Endodermal cell (in vitro differentiated cells): ENCODE measurements around the gene TTBK1. TPM values are rescaled to one million over a fixed set of nuclear protein-coding genes. Genes with fewer than 3 reads are reported as not detected.
A peak's percentile ranks its signal among the peaks of the same experiment; 100 is the strongest.

Experiments
- DNase-seq: peaks from one replicate; pipeline ENCODE4 v3.0.0-alpha.2; 2017
- H3K27ac ChIP-seq: 2 replicates; pipeline ENCODE4 v1.5.1; 2013; ENCODE audit warnings: mild to moderate bottlenecking, low read depth, low read length, moderate library complexity
- H3K27me3 ChIP-seq: 2 replicates; pipeline ENCODE4 v1.6.1; 2013; ENCODE audit warnings: mild to moderate bottlenecking, low read length, moderate library complexity; ENCODE audit not compliant: insufficient read depth, control insufficient read depth, poor library complexity, severe bottlenecking
- H3K36me3 ChIP-seq: 2 replicates; pipeline ENCODE4 v1.7.0; 2013; ENCODE audit warnings: mild to moderate bottlenecking, low read length, moderate library complexity; ENCODE audit not compliant: control insufficient read depth, insufficient read depth
- H3K4me1 ChIP-seq: one replicate; pipeline ENCODE4 v1.7.0; 2013; ENCODE audit warnings: low read length; ENCODE audit not compliant: control insufficient read depth, insufficient read depth
- H3K4me3 ChIP-seq: 2 replicates; pipeline ENCODE4 v1.5.1; 2013; ENCODE audit warnings: mild to moderate bottlenecking, low read length, moderate library complexity
- H3K9ac ChIP-seq: 2 replicates; pipeline ENCODE4 v1.6.1; 2013; ENCODE audit warnings: mild to moderate bottlenecking, low read length, moderate library complexity; ENCODE audit not compliant: poor library complexity, severe bottlenecking; ENCODE audit errors: extremely low read depth
- H3K9me3 ChIP-seq: 2 replicates; pipeline ENCODE4 v1.6.1; 2013; ENCODE audit warnings: mild to moderate bottlenecking, low read length, moderate library complexity; ENCODE audit not compliant: control insufficient read depth
- H3K27ac Mint-ChIP-seq: 2 replicates; pipeline ENCODE4 v1.8.0; 2020; ENCODE audit warnings: mixed read lengths
- H3K27me3 Mint-ChIP-seq: 2 replicates; pipeline ENCODE4 v1.8.0; 2021; ENCODE audit warnings: mild to moderate bottlenecking, mixed read lengths; ENCODE audit not compliant: insufficient read depth
- H3K36me3 Mint-ChIP-seq: 2 replicates; pipeline ENCODE4 v1.8.0; 2020; ENCODE audit warnings: low read depth, mixed read lengths
- H3K4me1 Mint-ChIP-seq: 2 replicates; pipeline ENCODE4 v1.8.0; 2020; ENCODE audit warnings: mixed read lengths
- H3K4me3 Mint-ChIP-seq: 2 replicates; pipeline ENCODE4 v1.8.0; 2020; ENCODE audit warnings: mild to moderate bottlenecking, moderate library complexity, mixed read lengths
- H3K9me3 Mint-ChIP-seq: 2 replicates; pipeline ENCODE4 v1.8.0; 2020; ENCODE audit warnings: mild to moderate bottlenecking, mixed read lengths
- CTCF ChIP-seq: fragments of 200-600 bp; sonication (generic); conservative IDR thresholded peaks from 2 replicates; pipeline ENCODE4 v1.5.0; 2021; ENCODE audit warnings: antibody characterized with exemption, mild to moderate bottlenecking
- WGBS, 2 experiments: methylation state at CpG; one replicate each; pipeline versions ENCODE4 v1.1.5 to v1.1.7; 2013; ENCODE audit warnings: missing lambda C conversion rate in 2 of 2, mixed read lengths in 1 of 2; ENCODE audit not compliant: insufficient coverage in 1 of 2, insufficient read length in 1 of 2; 5-methylcytosine and 5-hydroxymethylcytosine counted together
- total RNA-seq, 2 donors: library from RNA; stranded (reverse); fragmentation: NEBNext Ultra II Directional in 1 of 2; extraction: Animal tissue kit (Norgen Biotek cat#: 25700) in 1 of 2; gene quantifications; 2 replicates in 1 of 2; 3 replicates in 1 of 2; pipeline ENCODE4 v1.2.1, GENCODE V29; 2021

TTBK1 gene
- total RNA-seq, 2 donors from 2014 or later, result 0.62 TPM

- no peak overlapping the region for H3K27ac Mint-ChIP-seq
- 50 to 65% methylated on average over 2 to 8 of the region's 8 CpGs for WGBS, 2 experiments
- H3K9ac ChIP-seq, result no peak overlapping the region
These were observed 7.7 kb downstream of the TTBK1 start for GRCh38 chr6:43250992-43251373.

GRCh38 chr6:43253401-43253800 lies 10.1 kb downstream of the TTBK1 start:
- no peak overlapping the region for H3K4me3 ChIP-seq

More at GRCh38 chr6:43250992-43251373, 7.7 kb downstream of the TTBK1 start:
- peak; percentile 51 for DNase-seq
- no peaks in the 10 kb centered on the region for H3K36me3 ChIP-seq
- H3K4me1 ChIP-seq, result no peaks in the 10 kb centered on the region
- H3K27me3 Mint-ChIP-seq, result peaks cover 43% of the 10 kb centered on the region
- H3K4me3 Mint-ChIP-seq, result no peak overlapping the region
- H3K27ac ChIP-seq, result no peak overlapping the region
- no peak overlapping the region for H3K4me3 ChIP-seq
- no peak for TF ChIP-seq CTCF
- peaks cover 22% of the 10 kb centered on the region for H3K4me1 Mint-ChIP-seq
- H3K27me3 ChIP-seq, result peaks cover 25% of the 10 kb centered on the region
- no peaks in the 10 kb centered on the region for H3K9me3 ChIP-seq
- H3K9me3 Mint-ChIP-seq, result no peaks in the 10 kb centered on the region
- no peaks in the 10 kb centered on the region for H3K36me3 Mint-ChIP-seq

GRCh38 chr6:43254138-43254817 lies 11.0 kb downstream of the TTBK1 start:
- peaks cover 22% of the 10 kb centered on the region for H3K27me3 Mint-ChIP-seq
- peak; percentile 30 for DNase-seq
- no peak overlapping the region for H3K4me3 Mint-ChIP-seq
- TF ChIP-seq CTCF, result no peak
- no peak overlapping the region for H3K27ac Mint-ChIP-seq
- WGBS, 2 experiments, result 94 to 96% methylated on average over 13 to 15 of the region's 15 CpGs
- Histone ChIP-seq H3K27ac (no peak overlapping the region), H3K9me3 (no peaks in the 10 kb centered on the region), H3K4me3 (no peak overlapping the region), H3K36me3 (no peaks in the 10 kb centered on the region), H3K4me1 (no peaks in the 10 kb centered on the region), H3K9ac (no peak overlapping the region), H3K27me3 (no peaks in the 10 kb centered on the region)
- no peaks in the 10 kb centered on the region for H3K36me3 Mint-ChIP-seq
- H3K9me3 Mint-ChIP-seq, result no peaks in the 10 kb centered on the region
- H3K4me1 Mint-ChIP-seq, result peaks cover 9% of the 10 kb centered on the region

More at GRCh38 chr6:43253401-43253800, 10.1 kb downstream of the TTBK1 start:
- DNase-seq, result no peak
- Histone ChIP-seq H3K36me3 (no peaks in the 10 kb centered on the region), H3K27me3 (peaks cover 7% of the 10 kb centered on the region), H3K9me3 (no peaks in the 10 kb centered on the region), H3K4me1 (no peaks in the 10 kb centered on the region), H3K9ac (no peak overlapping the region), H3K27ac (no peak overlapping the region)
- TF ChIP-seq CTCF, result no peak
- Mint-ChIP-seq H3K4me1 (peaks cover 9% of the 10 kb centered on the region), H3K27ac (no peak overlapping the region), H3K9me3 (no peaks in the 10 kb centered on the region), H3K4me3 (no peak overlapping the region), H3K27me3 (peaks cover 29% of the 10 kb centered on the region), H3K36me3 (no peaks in the 10 kb centered on the region)
- 91 to 94% methylated on average over 3 to 11 of the region's 11 CpGs for WGBS, 2 experiments
